IPS-18c (cell line): ENCODE results near the gene UGT2B15.
"Not testable (repeated sequence)": the region's sequence is repeated elsewhere in the genome, so short reads cannot be mapped to it uniquely, and the experiment has no call there.

Experiments
- H3K4me3 ChIP-seq: 2 replicates; pipeline ENCODE4 v1.7.0; 2013; ENCODE audit warnings: low read depth, mild to moderate bottlenecking, low read length, moderate library complexity; ENCODE audit not compliant: insufficient read depth
- H3K9me3 ChIP-seq: one replicate; pipeline ENCODE4 v1.6.1; 2013; ENCODE audit warnings: mild to moderate bottlenecking, low read length, moderate library complexity; ENCODE audit not compliant: control insufficient read depth, insufficient read depth

UGT2B15 gene

DNA sequence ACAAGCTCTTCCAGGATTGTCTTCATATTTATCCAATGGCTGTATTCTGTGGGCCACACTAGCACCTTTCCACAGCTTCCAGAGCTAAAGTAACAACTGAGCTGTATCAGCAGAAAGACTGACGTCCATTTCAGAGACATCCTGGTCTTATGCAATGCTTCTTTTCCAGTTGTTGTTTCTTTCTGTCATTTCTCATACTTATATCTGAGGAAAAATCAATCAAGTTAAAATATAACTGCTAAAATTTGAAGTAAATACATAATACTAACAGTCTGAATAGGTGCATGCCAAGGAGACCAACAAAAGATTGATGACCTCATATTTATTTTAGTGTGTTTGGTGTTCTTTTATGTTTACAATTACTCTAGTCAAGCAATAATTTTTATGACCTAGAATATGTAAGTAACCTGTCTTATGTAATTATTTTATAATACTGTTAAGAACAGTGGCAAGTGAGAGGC lies at the start of gene UGT2B15:
Gene UGT2B15 (minus strand): TSS at position 174 of the 461 bp plus-strand sequence. CDS start 34 bp downstream, at position 140.
- H3K9me3 ChIP-seq, H3K4me3 ChIP-seq: not testable (repeated sequence)

DNA sequence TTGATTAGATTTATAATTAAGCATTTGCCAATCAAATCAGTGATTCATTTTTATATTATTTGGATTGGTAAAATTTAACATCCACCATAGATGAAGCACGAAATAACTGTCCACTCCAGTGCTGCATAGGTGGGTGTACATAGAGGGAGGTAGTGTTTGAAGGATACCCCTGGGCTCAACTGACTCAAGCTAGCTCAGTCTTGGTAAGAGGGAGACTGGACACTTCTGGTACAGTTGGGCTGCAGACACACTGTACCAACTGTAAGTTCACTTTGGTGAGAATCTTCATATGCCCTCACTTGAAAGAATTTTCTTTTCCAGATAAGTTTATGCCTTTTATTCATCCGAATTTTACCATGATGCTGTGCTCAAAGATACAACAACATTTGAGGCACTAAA lies 48.6 kb upstream of the UGT2B15 start:
- Histone ChIP-seq H3K4me3 (no peak overlapping the region), H3K9me3 (peaks cover 4% of the 10 kb centered on the region)

DNA sequence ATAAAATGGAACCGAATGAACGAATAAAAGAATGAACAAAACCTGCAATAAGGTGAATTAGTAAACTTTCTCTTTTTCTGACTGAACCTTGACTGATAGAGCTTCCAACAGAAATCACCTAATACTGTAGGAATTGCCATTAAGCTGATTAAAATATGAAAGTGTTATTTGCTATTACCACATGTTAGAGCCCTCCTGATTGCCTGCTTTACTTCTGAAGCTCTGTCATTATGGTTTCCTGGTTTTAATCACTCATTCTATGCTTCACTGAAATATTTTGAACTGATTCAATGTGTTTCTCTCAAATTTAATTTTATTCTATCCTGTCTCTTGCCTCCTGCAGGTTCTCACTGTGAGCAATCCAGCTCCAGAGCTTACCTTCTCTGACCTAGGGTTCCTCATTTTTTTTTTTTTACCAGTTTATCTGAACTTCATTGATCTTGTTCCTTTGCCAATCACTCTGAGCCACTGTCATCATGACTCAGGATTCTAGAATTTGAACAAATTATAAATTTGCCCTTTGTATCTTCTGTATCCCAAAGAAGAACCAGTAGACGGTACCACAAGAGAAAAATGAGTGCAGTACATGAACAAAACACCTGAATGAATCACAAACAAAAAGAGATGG lies 48.1 kb upstream of the UGT2B15 start:
- Histone ChIP-seq H3K4me3 (no peak overlapping the region), H3K9me3 (peaks cover 4% of the 10 kb centered on the region)

DNA sequence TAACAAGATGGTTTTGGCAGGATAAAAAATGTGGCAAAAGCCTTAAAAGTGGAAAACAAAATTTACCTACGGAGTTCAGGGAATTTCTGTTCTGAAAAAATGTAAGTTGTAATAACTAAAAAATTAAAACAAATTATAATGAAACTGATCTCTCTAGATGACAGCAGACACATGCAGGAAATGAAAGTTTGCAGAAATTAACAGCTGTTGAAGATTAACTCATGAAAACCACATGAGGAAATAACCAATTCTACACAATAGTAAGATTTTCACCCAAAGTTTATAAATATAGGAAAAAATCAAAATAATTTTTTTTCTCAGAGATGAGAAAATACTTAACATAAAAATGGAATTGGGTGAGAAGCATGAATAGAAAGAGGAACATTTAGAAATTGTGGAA lies 47.5 kb upstream of the UGT2B15 start:
- H3K4me3 ChIP-seq, result no peak overlapping the region
- peaks cover 4% of the 10 kb centered on the region for H3K9me3 ChIP-seq

DNA sequence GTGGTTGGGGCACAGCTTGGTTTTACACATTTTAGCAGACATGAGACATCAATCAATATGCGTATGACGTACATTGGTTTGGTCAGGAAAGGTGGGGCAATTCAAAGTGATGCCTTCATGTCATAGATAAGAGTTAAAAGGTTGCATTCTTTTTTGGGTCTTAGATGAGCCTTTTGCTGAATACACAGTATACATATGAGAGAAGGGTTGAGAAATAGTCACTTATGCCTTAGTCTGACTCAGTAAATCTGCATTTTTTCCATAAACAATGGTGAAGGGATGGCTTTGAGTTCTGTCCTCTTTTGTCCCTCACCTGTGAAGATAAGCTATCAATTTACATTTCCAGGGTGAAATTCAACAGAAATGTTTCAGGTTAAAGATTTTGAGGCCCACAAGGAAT lies 43.9 kb upstream of the UGT2B15 start:
- no peak overlapping the region for H3K4me3 ChIP-seq
- H3K9me3 ChIP-seq, result no peaks in the 10 kb centered on the region

DNA sequence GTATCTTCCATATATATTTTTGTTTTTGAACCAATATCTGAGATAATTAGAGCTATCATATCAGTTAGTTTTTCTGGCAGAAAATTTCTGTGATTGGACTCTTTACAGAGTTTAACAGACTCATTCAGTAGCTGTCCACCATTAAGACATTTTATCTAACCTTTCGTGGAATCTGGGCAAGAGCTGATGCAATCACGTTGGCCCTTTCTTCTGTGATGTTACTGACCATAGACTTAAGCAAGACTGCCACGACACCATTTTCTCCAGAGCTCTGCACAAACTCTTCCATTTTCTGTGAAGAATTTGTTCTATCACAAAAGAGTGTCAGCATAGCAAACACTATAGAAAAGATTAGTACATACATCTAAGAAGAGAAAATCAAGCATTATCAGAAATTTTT lies 41.8 kb upstream of the UGT2B15 start:
- Histone ChIP-seq H3K4me3 (no peak overlapping the region), H3K9me3 (no peaks in the 10 kb centered on the region)

DNA sequence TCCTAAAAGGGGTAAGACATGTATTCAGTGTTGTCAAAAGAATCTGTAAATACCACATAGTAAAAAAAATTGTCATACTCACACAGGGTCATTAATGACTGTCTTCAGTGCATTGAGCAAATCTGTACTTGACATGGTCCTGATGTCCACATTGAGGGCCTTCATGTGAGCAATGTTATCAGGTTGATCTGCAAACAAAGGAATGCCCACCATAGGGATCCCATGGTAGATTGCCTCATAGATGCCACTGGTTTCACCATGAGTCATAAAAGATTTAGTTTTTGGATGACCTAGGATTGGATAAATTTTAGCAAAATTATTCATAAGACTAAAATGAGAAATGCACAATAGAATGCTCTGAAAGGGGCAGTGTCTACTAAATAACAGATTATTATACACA lies 38.1 kb upstream of the UGT2B15 start:
- Histone ChIP-seq H3K4me3 (no peak overlapping the region), H3K9me3 (no peaks in the 10 kb centered on the region)

DNA sequence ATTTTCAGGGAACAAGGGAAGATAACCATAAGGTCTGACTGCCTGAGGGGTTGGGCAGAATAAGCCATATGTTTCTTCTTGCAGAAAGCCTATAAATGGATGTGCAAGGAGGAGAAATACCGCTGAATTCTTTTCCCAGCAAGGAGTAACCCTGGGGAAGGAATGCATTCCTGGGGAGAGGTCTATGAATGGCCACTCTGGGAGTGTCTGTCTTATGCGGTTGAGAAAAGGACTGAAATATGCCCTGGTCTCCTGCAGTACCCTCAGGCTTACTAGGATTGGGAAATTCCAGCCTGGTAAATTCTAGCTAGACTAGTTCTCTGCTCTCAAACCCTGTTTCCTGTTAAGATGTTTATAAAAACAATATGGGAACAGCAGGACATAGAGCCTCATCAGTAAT lies 32.7 kb upstream of the UGT2B15 start:
- not testable (repeated sequence) for H3K9me3 ChIP-seq, H3K4me3 ChIP-seq

DNA sequence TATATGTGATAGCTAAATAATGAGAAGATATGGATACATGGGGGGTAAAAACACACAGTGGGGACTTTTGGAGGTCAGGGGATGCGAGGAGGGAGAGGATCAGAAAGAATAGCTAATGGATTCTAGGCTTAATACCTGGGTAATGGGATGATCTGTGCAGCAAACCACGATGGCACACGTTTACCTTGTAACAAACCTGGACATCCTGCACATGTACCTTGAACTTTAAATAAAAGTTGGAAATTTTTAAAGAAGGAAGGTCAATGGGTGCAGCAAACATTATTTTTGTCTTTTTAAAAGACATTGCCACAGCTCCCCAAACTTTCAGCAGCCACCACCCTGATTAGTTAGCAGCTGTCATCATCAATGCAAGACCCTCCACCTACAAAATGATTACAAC lies 29.7 kb upstream of the UGT2B15 start:
- no peaks in the 10 kb centered on the region for H3K9me3 ChIP-seq
- no peak overlapping the region for H3K4me3 ChIP-seq

DNA sequence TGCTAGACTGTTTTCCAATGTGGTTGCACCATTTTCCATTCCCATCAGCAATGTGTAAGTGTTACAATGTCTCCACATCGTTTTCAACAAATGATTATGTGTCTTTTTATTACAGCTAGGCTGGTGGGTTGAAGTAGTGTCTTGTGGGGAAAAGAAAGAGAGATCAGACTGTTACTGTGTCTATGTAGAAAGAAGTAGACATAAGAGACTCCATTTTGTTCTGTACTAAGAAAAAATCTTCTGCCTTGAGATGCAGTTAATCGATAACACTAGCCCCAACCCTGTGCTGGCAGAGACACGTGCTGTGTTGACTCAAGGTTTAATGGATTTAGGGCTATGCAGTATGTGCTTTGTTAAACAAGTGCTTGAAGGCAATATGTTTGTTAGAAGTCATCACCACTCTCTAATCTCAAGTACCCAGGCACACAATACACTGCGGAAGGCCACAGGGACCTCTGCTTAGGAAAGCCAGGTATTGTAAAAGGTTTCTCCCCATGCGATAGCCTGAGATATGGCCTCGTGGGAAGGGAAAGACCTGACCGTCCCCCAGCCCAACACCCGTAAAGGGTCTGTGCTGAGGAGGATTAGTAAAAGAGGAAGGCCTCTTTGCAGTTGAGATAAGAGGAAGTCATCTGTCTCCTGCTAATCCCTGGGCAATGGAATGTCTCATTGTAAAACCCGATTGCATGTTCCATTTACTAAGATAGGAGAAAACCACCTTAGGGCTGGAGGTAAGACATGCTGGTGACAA lies 23.0 kb upstream of the UGT2B15 start:
- no peak overlapping the region for H3K4me3 ChIP-seq
- H3K9me3 ChIP-seq, result no peaks in the 10 kb centered on the region

DNA sequence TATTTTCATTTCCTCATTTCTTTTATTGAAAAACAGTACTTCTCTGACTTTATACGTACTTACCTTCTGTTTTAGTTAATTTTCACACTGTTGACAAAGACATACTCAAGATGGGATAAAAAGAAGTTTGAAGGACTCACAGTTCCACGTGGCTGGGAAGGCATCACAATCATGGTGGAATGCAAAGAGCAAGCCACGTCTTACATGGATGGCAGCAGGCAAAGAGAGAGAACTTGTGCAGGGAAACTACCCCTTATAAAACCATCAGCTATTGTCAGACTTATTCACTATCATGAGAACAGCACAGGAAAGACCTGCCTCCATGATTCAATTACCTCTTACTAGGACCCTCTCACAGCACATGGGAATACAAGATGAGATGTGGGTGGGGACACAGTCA lies 20.7 kb upstream of the UGT2B15 start:
- Histone ChIP-seq H3K9me3 (no peaks in the 10 kb centered on the region), H3K4me3 (no peak overlapping the region)

DNA sequence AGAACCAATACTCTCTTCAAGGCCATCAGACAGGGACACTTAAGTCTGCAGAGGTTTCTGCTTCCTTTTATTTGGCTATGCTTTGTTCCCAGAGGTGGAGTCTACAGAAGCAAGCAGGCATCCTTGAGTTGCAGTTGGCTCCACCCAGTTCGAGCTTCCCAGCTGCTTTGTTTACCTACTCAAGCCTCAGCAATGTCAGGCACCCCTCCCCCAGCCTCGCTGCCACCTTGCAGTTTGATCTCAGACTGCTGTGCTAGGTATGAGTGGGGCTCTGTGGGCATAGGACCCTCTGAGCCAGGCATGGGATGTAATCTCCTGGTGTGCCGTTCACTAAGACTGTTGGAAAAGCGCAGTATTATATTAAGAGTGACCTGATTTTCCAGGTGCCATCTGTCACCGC lies 12.6 kb upstream of the UGT2B15 start:
- no peak overlapping the region; the same call in 1 of the 2 replicates for H3K4me3 ChIP-seq
- no peaks in the 10 kb centered on the region for H3K9me3 ChIP-seq

DNA sequence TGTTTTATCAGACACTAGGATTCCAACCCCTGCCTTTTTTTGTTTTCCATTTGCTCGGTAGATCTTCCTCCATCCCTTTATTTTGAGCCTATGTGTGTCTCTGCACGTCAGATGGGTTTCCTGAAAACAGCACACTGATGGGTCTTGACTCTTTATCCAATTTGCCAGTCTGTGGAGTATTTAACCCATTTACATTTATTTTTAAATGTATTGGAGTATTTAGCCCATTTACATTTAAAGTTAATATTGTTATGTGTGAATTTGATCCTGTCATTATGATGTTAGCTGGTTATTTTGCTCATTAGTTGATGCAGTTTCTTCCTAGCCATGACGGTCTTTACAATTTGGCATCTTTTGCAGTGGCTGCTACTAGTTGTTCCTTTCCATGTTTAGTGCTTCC lies 10.8 kb upstream of the UGT2B15 start:
- not testable (repeated sequence) for H3K4me3 ChIP-seq, H3K9me3 ChIP-seq

DNA sequence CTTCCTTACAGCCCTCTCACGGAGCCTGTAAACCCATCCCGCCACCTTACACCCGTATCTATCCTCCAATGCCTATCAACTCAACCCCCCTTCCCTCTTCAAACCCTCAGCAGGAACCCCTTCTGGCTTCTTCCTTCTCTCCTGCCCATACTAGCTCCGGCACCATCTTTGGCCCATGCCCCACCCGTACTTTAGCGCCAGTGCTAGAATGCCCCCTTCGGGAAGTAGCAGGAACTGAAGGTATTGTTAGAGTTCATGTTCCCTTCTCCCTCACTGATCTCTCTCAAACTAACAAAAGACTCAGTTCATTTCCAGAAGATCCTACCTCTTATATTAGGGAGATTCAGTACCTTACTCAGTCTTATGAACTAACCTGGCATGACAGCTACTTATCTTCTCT lies 2.7 kb upstream of the UGT2B15 start:
- Histone ChIP-seq H3K4me3 (no peak overlapping the region), H3K9me3 (no peaks in the 10 kb centered on the region)

DNA sequence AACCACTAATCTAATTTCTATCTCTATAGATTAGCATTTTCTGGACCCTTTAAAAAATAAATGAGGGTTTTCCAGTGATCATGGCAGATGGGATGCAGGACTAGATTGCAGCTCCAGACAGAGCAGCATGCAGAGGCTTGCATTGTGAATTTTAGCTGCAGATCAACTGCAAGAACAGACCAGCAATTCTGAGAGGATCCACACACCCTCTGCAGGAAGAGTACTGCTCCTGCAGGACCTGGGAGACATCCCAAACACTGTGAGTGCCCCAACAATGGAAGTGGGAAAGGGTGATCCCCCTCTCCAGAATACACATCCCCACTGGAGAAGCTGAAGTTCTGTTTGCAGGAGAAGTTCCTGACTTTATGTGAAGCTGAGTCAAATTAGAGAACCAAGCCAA lies 765 bp upstream of the UGT2B15 start:
- H3K9me3 ChIP-seq, H3K4me3 ChIP-seq: not testable (repeated sequence)

DNA sequence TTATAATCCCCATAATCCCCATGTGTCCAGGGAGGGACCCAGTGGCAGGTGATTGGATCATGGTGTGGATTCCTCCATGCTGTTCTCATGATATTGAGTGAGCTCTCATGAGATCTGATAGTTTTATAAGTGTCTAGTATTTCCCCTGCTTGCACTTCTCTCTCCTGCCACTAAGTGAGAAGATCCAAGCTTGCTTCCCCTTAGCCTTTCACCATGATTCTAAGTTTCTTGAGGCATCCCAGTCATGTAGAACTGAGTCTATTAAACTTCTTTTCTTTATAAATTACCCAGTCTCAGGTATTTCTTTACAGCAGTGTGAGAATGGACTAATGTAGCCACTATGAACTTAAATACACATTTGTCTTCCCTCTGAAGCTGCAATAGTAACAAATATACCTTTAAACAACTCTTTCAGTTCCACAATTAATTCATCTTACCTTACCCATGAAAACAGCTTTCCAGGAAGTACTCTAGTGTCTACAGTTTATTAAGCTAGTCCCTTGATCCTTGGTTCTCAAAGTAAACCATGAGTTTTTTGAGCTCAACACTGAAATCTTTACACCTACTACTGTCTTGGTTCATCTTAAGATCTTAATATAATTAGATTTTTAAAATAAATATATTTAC lies 1.8 kb downstream of the UGT2B15 start:
- H3K9me3 ChIP-seq, H3K4me3 ChIP-seq: not testable (repeated sequence)

DNA sequence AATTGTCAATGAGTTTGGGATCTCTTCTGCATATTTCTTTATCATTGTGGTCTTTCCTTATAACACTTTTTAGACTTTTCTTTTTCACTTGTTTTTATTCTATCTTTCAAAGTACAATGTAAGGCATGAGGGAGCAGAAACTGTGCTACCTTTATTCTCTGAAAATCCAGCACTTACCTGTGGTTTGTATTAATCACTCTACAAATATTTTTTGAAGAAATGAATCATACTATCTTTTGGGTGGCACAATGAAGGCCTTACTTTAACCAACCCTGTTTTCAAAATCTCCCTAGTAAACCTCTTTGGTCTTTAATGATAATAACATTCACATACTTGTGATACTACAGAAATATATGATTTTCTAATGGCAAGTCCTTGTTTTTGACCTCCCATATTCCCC lies 2.9 kb downstream of the UGT2B15 start:
- not testable (repeated sequence) for H3K9me3 ChIP-seq, H3K4me3 ChIP-seq

DNA sequence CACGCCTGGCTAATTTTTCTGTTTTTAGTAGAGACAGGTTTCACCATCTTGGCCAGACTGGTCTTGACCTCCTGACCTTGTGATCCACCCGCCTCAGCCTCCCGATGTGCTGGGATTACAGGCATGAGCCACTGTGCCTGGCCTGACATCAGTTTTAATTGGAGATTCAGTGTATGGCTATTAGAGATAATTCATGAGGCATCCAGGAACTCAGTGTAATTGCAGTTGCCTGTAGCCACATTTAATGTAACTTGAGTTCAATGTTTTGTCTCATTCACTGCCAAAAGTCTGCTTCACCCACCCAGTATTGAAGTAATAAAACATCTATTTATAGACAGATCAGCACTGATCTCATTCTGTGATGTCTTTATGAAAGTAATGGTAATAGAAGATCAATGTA lies 5.7 kb downstream of the UGT2B15 start:
- not testable (repeated sequence) for H3K9me3 ChIP-seq, H3K4me3 ChIP-seq
